ENCODE results near the gene TMEM59.

TMEM59 gene

DNA sequence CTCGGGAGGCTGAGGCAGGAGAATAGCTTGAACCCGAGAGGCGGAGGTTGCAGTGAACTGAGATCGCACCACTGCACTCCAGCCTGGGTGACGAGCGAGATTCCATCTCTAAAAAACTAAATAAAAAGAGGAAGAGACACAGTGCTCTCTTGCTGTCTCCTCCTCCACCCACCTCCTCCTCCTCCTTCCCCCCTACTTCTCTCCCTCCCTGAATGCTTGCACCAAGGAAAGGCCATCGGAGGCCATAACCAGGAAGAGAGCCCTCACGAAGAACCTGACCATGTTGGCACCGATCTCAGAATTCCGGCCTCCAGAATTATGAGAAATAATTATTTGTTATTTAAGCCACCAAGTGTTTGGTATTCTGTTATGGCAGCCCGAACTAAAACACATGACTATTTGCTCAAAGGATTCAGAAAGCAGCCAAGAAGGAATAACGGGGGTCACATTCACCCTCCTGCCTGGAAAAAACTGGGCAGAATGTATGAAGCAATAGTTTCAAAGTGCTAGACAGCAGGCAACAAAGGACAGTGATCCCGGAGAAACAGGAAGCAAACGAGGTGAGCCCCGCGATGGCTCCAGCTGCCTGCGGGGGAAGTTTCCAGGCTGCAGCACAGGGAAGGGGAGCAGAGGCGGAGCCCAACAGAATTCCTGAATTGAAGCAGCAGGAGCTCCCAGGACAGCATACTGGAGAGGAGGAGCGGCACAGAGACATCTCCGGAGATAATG, 70.8 kb downstream of the TMEM59 start:
- DNase-seq (ENCODE audit: low read depth): no peak

DNA sequence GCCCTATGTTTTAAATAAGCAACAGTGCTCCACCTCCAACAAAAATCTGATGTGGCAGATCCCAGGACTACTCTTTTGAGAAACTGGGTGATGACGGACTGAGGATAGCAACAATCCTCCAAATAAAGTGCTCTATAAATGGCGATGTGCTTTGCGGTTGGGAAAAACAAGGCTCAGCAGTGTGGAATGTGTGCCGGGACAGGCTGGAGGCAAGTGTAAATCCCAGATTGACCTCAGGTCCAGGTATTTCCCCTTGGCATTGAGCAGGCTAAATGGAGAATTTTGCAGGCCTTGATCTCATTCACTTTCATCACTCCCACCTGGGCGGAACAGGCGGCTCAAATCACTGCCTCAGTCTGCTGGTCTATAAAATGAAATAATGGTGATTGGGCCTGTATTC, 71.8 kb downstream of the TMEM59 start:
- no peak for DNase-seq (ENCODE audit: low read depth)

DNA sequence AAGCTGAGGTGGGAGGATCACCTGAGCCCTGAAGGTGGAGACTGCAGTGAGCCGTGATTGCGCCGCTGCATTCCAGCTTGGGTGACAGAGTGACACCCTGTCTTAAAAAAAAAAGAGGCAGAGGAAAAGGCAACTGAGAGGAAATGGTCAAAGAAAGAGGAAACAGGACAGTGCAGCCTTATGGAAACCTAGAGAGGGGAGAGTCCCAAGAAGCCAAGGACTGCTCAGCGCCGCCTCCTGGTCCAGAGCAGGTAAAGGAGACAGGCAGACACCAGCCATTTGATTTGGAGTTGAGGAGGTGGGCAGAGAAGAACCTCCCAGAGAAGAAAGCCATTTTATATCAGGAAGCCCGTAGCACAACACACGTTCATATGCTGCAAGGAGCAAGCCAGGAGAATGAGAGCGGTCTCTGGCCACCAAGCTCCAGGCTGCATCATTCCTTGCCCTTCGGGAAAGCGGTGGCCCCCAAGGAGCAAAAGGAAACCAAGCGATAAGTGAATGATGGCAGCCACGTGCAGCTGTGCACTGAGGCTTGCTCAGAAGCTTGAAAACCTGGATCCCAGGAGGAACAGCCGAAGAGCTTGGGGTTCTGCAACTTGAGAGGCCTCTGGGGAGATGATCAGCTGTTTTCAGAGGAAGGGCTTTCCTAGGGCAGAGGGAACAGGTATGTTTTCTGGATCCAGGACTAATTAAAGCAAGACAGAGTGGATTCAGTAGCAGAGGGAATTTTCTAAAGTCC, 73.1 kb downstream of the TMEM59 start:
- DNase-seq (ENCODE audit: low read depth): no peak

Measured in GM04503 (cell line).